NCI-H2107 (cell line): ENCODE data around the gene SIGLEC12.
"Not testable (repeated sequence)": the region's sequence is repeated elsewhere in the genome, so short reads cannot be mapped to it uniquely, and the experiment has no call there.

Experiments
- DNase-seq: peaks from one replicate; lab custom pipeline; 2025; lab: John Stamatoyannopoulos, UW

SIGLEC12 gene

DNA sequence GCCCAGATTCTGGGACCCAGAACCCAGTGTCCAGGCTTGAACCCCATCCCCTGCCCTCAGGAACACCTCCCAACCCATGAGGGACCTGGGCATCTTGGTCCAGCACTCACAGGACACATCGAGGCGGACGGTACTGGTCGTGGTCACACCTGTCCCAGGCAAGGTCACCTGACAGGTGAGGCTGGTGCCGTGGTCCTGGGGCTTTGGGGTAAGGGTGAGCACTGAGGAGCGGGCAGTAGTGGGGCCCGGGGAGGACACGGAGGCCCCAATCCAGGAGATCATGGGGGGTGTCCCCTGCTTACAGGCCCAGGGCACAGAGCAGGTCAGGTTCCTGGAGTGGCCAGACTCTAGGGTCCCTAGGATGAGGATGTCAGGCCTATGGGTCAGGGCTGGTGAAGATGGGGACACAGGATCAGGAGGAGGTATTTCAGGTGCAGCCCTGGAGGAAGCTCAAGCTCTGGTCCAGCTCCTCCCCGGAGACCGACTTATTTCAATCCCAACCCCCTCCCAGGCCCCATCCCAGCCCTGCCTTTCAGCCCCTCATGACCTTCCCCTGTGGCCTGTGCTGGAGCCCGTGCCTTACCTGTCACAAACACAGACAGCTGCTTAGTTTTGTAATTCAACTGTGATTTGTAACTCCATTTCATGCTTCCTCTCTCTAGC lies 44.1 kb downstream of the SIGLEC12 start:
- no peak for DNase-seq

- no peak for DNase-seq
Observed at GRCh38 chr19:51456541-51457290, 44.9 kb downstream of the SIGLEC12 start.

DNA sequence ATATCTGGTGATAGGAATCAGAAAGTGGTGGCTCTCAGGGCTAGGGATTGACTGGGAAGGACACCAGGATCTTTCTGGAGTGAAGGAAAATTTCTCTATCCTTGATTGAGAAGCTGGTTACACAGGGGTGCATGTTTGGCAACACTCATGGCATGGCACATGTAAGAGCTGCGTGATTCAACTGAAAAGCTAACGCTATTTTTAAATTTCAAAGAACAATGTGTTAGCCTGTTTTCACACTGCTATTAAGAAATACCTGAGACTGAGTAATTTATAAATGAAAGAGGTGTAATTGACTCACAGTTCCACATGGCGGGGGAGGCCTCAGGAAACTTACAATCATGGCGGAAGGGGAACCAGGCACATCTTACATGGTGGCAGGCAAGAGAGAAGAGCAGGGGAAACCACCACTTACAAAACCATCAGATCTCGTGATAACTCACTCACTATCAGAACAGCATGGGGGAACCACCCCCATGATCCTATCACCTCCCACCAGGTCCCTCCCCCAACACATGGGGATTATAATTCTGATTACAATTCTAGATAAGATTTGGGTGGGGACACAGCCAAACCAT lies 50.8 kb downstream of the SIGLEC12 start:
- no peak for DNase-seq

- DNase-seq: no peak
Observed at GRCh38 chr19:51448411-51449016, 53.1 kb downstream of the SIGLEC12 start.

GRCh38 chr19:51448011-51448410 lies 53.6 kb downstream of the SIGLEC12 start:
- DNase-seq: no peak

GRCh38 chr19:51447510-51447909 lies 54.1 kb downstream of the SIGLEC12 start:
- DNase-seq: not testable (repeated sequence)

GRCh38 chr19:51441410-51442390 lies 59.9 kb downstream of the SIGLEC12 start:
- DNase-seq: no peak
